Measurements from ENCODE around the gene EFNA5.

EFNA5 gene

DNA sequence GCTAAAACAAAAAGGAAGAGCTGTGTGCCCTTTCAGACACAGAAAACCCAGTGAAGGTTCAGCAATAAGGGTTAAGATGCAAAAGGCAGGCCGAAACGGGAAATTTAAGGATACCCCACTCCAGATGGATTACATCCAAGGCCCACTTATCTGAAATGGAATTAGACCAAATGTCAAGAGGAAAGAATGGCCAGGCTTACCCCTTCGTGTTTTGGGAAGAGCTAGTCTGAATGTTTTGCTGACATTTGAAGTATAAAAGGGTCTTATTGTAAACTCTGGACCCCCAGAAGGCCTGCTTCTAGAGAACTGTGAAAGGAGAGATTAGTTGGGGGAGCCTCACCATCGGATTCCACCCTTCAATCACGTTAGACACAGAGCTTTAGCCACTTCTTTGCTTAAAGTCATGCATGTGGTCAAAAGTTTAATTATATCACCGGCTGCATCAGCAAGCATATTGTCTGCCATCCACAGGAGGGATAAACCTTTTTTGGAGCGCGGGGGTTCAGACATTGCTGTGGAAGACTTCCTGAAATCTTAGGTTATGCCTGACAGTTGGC, 93.3 kb downstream of the EFNA5 start (continued):
- TF ChIP-seq RARB (CRISPR knock-in tag; IDR thresholded peaks at IDR 0.05): no peak

DNA sequence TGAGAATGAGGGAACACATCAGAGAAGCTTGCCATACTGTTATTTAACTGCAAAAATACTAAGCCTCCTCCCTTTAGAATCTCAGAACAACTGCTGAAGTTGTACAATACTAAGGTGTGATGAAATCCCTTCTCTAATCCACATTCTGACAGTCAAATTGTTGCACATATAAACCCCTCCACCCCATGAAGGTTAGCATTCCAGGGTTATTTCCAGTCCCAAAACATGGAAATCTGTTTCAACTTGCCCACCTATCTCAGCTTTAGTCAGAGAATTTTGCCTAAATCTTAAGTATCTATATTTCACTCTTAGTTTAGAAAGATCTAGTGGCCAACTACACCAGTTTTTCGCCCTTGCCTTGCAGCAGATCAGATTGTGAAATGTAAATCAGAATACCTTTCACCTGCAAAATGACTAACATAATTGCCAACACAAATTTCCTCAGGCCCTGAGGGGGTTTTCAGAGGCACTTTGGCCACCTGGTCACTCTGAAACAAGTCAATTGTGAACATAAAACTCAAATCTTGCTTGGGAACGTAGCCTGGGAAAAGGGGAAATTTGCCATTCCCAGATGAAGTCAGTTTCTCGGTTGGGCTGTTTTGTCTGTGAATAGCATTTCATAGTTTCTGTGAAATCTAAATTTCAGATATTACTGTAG, 93.9 kb downstream of the EFNA5 start:
- ATAC-seq: no peak

DNA sequence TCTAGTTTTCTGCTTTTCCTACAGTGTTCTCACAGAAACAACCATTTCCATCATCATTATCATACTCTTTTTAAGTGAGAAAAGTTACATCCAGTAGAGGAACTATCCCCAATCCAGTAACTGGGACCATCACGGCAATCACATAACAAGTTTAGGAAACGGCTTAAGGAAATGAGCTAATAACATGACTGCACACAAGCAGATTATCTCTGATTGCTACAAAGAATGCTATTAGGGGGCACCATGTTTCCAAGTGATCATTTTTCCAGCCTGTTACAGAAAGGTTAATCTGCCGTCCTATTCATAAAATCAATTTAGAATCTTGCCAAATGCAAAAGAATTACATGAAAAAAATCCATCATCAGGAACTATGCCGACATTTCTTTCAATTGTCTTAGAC, 94.6 kb downstream of the EFNA5 start:
- no peak for TF ChIP-seq ZNF8 (CRISPR knock-in tag; IDR thresholded peaks at IDR 0.05)
- TF ChIP-seq, protein P1, sequence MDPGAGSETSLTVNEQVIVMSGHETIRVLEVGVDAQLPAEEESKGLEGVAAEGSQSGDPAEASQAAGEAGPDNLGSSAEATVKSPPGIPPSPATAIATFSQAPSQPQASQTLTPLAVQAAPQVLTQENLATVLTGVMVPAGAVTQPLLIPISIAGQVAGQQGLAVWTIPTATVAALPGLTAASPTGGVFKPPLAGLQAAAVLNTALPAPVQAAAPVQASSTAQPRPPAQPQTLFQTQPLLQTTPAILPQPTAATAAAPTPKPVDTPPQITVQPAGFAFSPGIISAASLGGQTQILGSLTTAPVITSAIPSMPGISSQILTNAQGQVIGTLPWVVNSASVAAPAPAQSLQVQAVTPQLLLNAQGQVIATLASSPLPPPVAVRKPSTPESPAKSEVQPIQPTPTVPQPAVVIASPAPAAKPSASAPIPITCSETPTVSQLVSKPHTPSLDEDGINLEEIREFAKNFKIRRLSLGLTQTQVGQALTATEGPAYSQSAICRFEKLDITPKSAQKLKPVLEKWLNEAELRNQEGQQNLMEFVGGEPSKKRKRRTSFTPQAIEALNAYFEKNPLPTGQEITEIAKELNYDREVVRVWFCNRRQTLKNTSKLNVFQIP (CRISPR knock-in tag; IDR thresholded peaks at IDR 0.05; ENCODE audit: borderline replicate concordance, low read depth): no peak
- no peak for TF ChIP-seq ZC3H10 (CRISPR knock-in tag; IDR thresholded peaks at IDR 0.05)
- no peak for TF ChIP-seq ISL1 (CRISPR knock-in tag; IDR thresholded peaks at IDR 0.05)
- no peak for TF ChIP-seq ARNTL (CRISPR knock-in tag; IDR thresholded peaks at IDR 0.05; ENCODE audit: borderline replicate concordance, low read depth)
- no peak for TF ChIP-seq ZFP3 (CRISPR knock-in tag; IDR thresholded peaks at IDR 0.05)
- TF ChIP-seq, protein P2, sequence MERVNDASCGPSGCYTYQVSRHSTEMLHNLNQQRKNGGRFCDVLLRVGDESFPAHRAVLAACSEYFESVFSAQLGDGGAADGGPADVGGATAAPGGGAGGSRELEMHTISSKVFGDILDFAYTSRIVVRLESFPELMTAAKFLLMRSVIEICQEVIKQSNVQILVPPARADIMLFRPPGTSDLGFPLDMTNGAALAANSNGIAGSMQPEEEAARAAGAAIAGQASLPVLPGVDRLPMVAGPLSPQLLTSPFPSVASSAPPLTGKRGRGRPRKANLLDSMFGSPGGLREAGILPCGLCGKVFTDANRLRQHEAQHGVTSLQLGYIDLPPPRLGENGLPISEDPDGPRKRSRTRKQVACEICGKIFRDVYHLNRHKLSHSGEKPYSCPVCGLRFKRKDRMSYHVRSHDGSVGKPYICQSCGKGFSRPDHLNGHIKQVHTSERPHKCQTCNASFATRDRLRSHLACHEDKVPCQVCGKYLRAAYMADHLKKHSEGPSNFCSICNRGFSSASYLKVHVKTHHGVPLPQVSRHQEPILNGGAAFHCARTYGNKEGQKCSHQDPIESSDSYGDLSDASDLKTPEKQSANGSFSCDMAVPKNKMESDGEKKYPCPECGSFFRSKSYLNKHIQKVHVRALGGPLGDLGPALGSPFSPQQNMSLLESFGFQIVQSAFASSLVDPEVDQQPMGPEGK (CRISPR knock-in tag; IDR thresholded peaks at IDR 0.05; ENCODE audit: borderline replicate concordance): no peak
- TF ChIP-seq ZNF565 (CRISPR knock-in tag; conservative IDR thresholded peaks at IDR 0.05; ENCODE audit: low read depth): no peak
- no peak for TF ChIP-seq OSR1 (CRISPR knock-in tag; IDR thresholded peaks at IDR 0.05)
- no peak for TF ChIP-seq ESRRG (CRISPR knock-in tag; IDR thresholded peaks at IDR 0.05)
- TF ChIP-seq, protein P3, sequence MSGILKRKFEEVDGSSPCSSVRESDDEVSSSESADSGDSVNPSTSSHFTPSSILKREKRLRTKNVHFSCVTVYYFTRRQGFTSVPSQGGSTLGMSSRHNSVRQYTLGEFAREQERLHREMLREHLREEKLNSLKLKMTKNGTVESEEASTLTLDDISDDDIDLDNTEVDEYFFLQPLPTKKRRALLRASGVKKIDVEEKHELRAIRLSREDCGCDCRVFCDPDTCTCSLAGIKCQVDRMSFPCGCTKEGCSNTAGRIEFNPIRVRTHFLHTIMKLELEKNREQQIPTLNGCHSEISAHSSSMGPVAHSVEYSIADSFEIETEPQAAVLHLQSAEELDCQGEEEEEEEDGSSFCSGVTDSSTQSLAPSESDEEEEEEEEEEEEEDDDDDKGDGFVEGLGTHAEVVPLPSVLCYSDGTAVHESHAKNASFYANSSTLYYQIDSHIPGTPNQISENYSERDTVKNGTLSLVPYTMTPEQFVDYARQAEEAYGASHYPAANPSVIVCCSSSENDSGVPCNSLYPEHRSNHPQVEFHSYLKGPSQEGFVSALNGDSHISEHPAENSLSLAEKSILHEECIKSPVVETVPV (CRISPR knock-in tag; IDR thresholded peaks at IDR 0.05): no peak
- TF ChIP-seq TCF4 (CRISPR knock-in tag; IDR thresholded peaks at IDR 0.05; ENCODE audit: borderline replicate concordance): no peak
- no peak for TF ChIP-seq BACH2 (CRISPR knock-in tag; IDR thresholded peaks at IDR 0.05; ENCODE audit: borderline replicate concordance)
- ATAC-seq: no peak

More for the DNA sequence above, 93.9 kb downstream of the EFNA5 start:
- TF ChIP-seq CSDC2 (CRISPR knock-in tag; IDR thresholded peaks at IDR 0.05): no peak
- TF ChIP-seq ZC3H10 (CRISPR knock-in tag; IDR thresholded peaks at IDR 0.05): no peak
- no peak for TF ChIP-seq ZFP3 (CRISPR knock-in tag; IDR thresholded peaks at IDR 0.05)
- TF ChIP-seq, protein P3 (CRISPR knock-in tag; IDR thresholded peaks at IDR 0.05): no peak
- TF ChIP-seq, protein P1 (CRISPR knock-in tag; IDR thresholded peaks at IDR 0.05; ENCODE audit: borderline replicate concordance, low read depth): no peak
- TF ChIP-seq TCF4 (CRISPR knock-in tag; IDR thresholded peaks at IDR 0.05; ENCODE audit: borderline replicate concordance): no peak
- no peak for TF ChIP-seq BACH2 (CRISPR knock-in tag; IDR thresholded peaks at IDR 0.05; ENCODE audit: borderline replicate concordance)
- TF ChIP-seq ZNF565 (CRISPR knock-in tag; conservative IDR thresholded peaks at IDR 0.05; ENCODE audit: low read depth): no peak
- no peak for TF ChIP-seq ZNF8 (CRISPR knock-in tag; IDR thresholded peaks at IDR 0.05)
- no peak for TF ChIP-seq ZFP30 (CRISPR knock-in tag; IDR thresholded peaks at IDR 0.05)
- no peak for TF ChIP-seq TOX (CRISPR knock-in tag; IDR thresholded peaks at IDR 0.05; ENCODE audit: borderline replicate concordance)
- no peak for TF ChIP-seq SNAI2 (CRISPR knock-in tag; IDR thresholded peaks at IDR 0.05)
- no peak for TF ChIP-seq ZNF70 (CRISPR knock-in tag; IDR thresholded peaks at IDR 0.05)
- no peak for TF ChIP-seq ESRRG (CRISPR knock-in tag; IDR thresholded peaks at IDR 0.05)
- TF ChIP-seq PPARA (CRISPR knock-in tag; IDR thresholded peaks at IDR 0.05; ENCODE audit: borderline replicate concordance): no peak
- TF ChIP-seq ARNTL (CRISPR knock-in tag; IDR thresholded peaks at IDR 0.05; ENCODE audit: borderline replicate concordance, low read depth): no peak
- TF ChIP-seq, protein P2 (CRISPR knock-in tag; IDR thresholded peaks at IDR 0.05; ENCODE audit: borderline replicate concordance): no peak
- TF ChIP-seq GLIS3 (CRISPR knock-in tag; IDR thresholded peaks at IDR 0.05): no peak
- TF ChIP-seq RARB (CRISPR knock-in tag; IDR thresholded peaks at IDR 0.05): no peak
- no peak for TF ChIP-seq OSR1 (CRISPR knock-in tag; IDR thresholded peaks at IDR 0.05)
